ENCODE measurements around the gene MASP2.

Gene MASP2

GRCh38 chr1:10978719-10979118 lies 68.3 kb downstream of the MASP2 start:
- no peaks in the 10 kb centered on the region; the same call in 1 of the 2 replicates for H3K36me3 ChIP-seq (ENCODE audit: insufficient read depth, low read length)
- no peaks in the 10 kb centered on the region for H4K20me1 ChIP-seq (ENCODE audit: insufficient read depth, low read length)
- no peak overlapping the region for H3K9ac ChIP-seq (ENCODE audit: low read length)
- TF ChIP-seq CTCF (IDR thresholded peaks at IDR 0.05; ENCODE audit: low read length) (no peak), EZH2 (IDR thresholded peaks at IDR 0.05; ENCODE audit: borderline replicate concordance, low read length) (no peak)
- H3K9me3 ChIP-seq (ENCODE audit: low read length), result peaks cover 4% of the 10 kb centered on the region; the same call in 1 of the 2 replicates
- H3K4me3 ChIP-seq (ENCODE audit: low read depth, low read length, poor library complexity, severe bottlenecking), result no peak overlapping the region
- no peaks in the 10 kb centered on the region; the same call in 1 of the 2 replicates for H3K27me3 ChIP-seq (ENCODE audit: insufficient read depth, low read length)
- no peaks in the 10 kb centered on the region for H3K4me1 ChIP-seq (ENCODE audit: insufficient read depth, low read length, severe bottlenecking)
- no peak overlapping the region for H3K4me2 ChIP-seq (ENCODE audit: low read length)
- H3K9me2 ChIP-seq (ENCODE audit: low read depth, low read length), result no peaks in the 10 kb centered on the region
- H3K79me2 ChIP-seq (ENCODE audit: insufficient read depth, low read length), result no peaks in the 10 kb centered on the region
- H2AFZ ChIP-seq (ENCODE audit: low read length), result no peak overlapping the region
- no peak overlapping the region for H3K27ac ChIP-seq (ENCODE audit: low read depth, low read length, poor library complexity, severe bottlenecking)
- H3F3A ChIP-seq (ENCODE audit: insufficient read depth, low read length), result no peaks in the 10 kb centered on the region

Data from OCI-LY1 (cell line).